Lower leg skin (tissue), 3 donors: ENCODE measurements around the gene SRCIN1.

Source experiments
- POLR2A ChIP-seq, 2 donors: fragments of 450-650 bp; IDR thresholded peaks; one replicate each; pipeline ENCODE4 v1.6.1; 2016 to 2017; ENCODE audit warnings: antibody characterized with exemption in 2 of 2, mild to moderate bottlenecking in 1 of 2, moderate library complexity in 1 of 2
- TF ChIP-seq, protein P1 (sequence below), 3 donors: fragments of 450-650 bp; IDR thresholded peaks; one replicate each; pipeline ENCODE4 v1.5.1; 2016; ENCODE audit warnings: antibody characterized with exemption in 3 of 3, mild to moderate bottlenecking in 3 of 3, moderate library complexity in 2 of 3

- TF ChIP-seq, protein P1, sequence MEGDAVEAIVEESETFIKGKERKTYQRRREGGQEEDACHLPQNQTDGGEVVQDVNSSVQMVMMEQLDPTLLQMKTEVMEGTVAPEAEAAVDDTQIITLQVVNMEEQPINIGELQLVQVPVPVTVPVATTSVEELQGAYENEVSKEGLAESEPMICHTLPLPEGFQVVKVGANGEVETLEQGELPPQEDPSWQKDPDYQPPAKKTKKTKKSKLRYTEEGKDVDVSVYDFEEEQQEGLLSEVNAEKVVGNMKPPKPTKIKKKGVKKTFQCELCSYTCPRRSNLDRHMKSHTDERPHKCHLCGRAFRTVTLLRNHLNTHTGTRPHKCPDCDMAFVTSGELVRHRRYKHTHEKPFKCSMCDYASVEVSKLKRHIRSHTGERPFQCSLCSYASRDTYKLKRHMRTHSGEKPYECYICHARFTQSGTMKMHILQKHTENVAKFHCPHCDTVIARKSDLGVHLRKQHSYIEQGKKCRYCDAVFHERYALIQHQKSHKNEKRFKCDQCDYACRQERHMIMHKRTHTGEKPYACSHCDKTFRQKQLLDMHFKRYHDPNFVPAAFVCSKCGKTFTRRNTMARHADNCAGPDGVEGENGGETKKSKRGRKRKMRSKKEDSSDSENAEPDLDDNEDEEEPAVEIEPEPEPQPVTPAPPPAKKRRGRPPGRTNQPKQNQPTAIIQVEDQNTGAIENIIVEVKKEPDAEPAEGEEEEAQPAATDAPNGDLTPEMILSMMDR (IDR thresholded peaks at IDR 0.05): no peak
- TF ChIP-seq POLR2A (IDR thresholded peaks at IDR 0.05): no peak
These were observed 11.5 kb upstream of the SRCIN1 start for GRCh38 chr17:38617074-38617860.
